ENCODE results near the gene SHROOM3.

The SHROOM3 gene

DNA sequence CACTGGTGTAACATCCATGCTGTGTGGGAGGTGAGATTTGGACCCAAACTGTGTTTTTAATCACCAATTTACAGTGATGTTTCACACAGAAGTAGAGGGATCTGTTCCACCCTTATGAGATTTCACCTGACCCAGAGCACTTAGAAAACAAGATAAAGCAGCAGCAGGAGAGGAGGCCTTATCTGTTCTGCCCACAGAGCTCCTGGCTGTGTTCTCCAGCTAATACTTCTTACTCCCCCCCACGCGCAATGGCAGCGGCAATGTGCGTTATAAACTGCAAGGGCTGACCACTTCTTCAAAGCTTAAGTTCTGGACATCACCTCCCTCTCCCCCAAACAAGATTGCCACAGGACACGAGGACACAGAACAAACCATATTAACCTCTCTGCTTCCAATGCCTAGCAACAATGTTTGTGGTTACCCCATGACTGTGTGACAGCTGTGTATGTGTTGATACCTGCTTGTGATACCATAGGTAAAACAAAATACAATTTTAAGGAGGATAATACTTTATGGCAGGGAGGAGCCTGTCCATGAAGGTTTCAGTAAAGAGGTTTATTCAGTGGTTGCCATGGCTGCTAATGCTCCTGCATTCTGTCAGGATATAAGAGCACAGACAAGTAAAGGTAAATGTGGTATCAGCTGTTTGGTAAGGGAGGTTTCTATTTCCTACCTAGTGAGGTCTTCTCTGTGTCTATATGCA, 252.9 kb downstream of the SHROOM3 start:
- no peak for DNase-seq (ENCODE audit: extremely low read depth in 1 of 2, low read depth in 1 of 2)

DNA sequence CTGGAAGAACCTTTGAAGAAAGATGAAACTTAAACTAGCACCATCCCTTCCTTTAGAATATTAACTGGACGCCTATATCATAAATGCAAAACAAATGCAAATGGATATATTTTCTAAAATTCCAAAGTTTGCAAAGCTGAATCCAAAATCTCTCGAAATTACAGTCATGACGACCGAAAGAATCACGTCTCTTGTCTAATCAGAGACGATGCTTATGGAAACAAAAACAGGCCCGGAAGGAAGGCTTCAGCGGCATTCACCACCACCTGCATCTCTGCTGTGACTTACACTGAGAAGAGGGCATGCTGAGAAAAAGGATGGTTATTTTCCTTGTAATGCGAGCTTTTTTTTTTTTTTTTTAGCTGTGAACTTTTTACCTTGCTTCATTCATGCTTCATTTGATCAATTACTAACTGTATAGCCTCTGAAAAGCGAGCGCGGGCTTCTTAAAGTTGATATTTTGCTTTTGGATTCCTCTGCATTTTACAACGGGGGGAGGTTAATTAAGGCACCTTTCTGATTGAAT, 253.7 kb downstream of the SHROOM3 start:
- no peak for DNase-seq (ENCODE audit: extremely low read depth in 1 of 2, low read depth in 1 of 2)

DNA sequence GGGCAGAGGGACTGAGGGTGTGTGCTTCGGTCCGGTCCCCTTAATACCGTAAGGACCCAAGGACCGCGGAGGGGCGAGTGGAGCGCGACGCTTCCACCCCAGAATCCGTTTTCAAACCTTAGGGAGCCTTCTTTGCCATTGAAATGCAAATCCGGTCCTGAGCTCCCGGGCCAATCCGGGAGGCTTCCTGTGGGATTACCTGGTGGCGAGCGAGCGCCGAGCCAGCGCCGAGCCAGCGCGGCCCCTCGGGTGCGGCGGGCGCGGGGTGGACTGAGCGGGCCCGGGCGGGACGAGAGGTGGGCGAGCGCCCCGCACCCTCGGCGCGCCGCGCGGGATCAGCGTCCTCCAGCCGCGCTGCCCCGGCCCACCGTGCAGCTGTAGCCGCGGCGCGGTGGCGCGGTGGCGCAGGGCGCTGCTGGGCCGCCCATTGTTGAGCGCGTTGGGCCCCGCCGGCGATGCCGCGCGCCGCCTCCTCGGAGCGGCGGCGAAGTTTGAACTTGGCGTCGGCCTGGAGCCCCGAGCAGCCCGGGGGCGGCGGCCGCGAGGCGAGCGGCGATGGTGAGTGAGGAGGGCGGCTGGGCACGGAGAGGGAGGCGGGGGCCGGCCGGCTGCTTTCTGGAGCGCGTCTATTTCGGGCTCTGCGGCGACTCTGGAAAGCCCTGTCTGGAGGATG, 254.3 kb downstream of the SHROOM3 start:
- DNase-seq (ENCODE audit: extremely low read depth in 1 of 2, low read depth in 1 of 2) = peak in 1 of 2 donors; percentile 2

DNA sequence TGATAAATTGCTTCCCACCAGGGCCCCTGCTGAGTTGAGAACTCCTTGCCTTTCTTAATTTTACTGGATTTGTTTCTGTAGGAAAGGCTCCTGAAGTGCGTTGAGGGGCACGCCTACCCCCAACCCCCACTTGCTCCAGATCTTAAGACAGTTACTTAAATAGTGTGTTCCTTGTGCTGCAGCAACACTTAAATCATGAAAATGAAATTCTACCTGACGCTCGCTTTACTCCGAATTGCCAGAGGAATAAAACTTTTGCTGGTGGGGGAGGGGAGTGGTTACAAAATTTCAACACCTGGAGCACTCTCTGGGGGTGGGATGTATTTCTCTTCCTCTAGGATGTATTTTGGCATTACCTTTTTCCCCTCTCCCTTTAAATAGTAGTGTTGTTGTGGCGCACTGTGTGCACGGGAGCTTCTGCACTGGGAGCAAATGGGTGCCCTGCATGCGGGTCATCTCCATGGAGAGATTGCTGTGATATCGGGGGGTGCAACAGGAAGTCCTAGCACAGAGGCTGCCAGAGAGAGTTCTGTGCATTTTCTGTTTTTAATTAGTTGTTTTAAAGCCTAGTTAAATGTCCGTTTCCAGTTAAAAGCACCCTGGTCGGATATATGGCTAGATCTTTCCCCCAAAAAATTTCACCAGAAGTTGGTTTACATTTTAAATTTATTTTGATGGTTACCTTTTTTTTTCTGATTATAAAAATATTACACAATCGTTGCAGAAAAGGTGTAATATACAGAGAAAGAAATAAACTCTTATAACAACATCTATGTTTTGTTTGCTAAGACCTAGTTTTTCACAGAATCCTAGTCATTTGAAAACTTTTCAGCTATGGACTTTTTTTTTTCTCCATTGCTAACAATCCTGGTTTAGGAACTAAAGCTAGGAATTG, 255.2 kb downstream of the SHROOM3 start:
- no peak for DNase-seq (ENCODE audit: extremely low read depth in 1 of 2, low read depth in 1 of 2)

GRCh38 chr4:76690906-76691275, 255.9 kb downstream of the SHROOM3 start:
- DNase-seq (ENCODE audit: extremely low read depth in 1 of 2, low read depth in 1 of 2) = no peak

DNA sequence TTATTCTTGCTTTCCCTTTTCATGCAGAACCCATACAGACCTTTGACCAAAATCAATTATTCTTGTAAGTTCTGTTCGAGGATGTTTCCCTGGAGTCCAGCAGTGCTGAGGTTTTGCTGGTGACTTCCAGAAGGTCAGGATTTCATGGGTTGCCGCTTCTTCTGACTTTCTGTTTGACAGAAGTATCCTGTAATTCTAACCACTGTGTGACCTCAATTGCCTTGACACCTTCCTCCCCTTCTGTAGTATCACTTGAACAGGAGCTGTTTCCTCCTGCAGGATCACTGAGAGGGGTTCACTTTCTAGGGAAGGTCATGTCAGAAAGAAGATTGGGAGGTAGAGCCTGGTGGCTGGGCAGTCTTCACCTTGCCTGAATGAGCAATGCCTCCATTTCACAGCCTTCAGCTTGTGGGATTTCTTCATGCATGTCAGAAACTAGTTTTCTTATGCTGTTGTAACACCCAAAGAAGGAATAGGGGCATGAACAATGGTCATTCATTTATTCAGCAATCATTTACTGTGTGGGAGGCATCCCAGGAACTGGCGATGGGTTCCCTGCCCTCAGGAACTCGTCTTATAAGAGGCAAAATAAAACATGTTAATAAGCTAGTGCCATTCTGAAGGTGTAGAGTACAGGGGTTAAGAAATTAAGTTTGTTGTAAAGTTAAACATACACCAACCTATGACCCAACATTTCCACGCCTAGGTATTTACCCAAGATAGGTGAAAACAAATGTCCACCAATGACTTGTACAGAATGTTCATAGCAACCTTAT, 257.0 kb downstream of the SHROOM3 start:
- DNase-seq (ENCODE audit: extremely low read depth in 1 of 2, low read depth in 1 of 2) = no peak

GRCh38 chr4:76692761-76693160, 257.7 kb downstream of the SHROOM3 start:
- DNase-seq (ENCODE audit: extremely low read depth in 1 of 2, low read depth in 1 of 2) = no peak

DNA sequence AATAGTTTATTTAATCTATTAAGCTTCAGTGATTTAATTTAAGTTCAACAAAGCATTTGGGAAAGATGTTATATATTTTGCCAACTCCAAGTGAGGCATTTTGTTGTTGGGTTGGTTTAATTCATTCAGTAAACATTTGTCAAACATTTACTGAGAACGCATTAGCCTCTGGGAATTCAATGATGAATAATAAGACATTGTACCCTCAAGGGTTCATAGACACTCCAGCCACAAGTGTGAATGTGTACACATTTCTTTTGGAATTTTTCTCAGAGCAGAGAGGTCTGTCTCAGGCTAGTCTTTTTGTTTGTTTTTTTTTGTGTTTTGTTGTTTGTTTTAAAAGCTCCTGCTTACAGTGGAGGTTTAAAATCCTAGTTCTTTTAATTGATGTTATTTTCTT, 259.0 kb downstream of the SHROOM3 start:
- no peak for DNase-seq (ENCODE audit: extremely low read depth in 1 of 2, low read depth in 1 of 2)

GRCh38 chr4:76696109-76696508, 261.1 kb downstream of the SHROOM3 start:
- DNase-seq (ENCODE audit: extremely low read depth in 1 of 2, low read depth in 1 of 2) = no peak

- DNase-seq (ENCODE audit: extremely low read depth in 1 of 2, low read depth in 1 of 2) = no peak
Observed at GRCh38 chr4:76697129-76697803, 262.2 kb downstream of the SHROOM3 start.

DNA sequence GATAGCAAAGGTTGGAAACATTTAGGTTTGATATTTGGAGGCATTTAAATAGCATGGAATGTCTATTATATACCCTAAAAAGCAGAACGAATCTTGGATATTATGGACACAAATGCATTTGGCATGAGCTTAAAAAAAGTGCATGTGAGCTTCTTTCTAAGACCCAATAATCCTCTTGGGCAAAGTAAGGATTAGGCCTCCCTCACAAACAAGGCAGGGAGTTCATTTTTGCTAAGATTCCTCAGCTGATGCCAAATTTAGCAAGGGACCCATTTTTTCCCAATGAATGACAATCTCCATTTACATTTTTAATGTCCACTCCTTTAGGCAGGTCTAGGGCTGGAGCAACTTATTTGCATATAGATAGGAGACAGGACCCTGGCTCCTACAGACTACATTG, 263.1 kb downstream of the SHROOM3 start:
- DNase-seq (ENCODE audit: extremely low read depth in 1 of 2, low read depth in 1 of 2) = no peak

GRCh38 chr4:76699751-76700310, 264.8 kb downstream of the SHROOM3 start:
- no peak for DNase-seq (ENCODE audit: extremely low read depth in 1 of 2, low read depth in 1 of 2)

DNA sequence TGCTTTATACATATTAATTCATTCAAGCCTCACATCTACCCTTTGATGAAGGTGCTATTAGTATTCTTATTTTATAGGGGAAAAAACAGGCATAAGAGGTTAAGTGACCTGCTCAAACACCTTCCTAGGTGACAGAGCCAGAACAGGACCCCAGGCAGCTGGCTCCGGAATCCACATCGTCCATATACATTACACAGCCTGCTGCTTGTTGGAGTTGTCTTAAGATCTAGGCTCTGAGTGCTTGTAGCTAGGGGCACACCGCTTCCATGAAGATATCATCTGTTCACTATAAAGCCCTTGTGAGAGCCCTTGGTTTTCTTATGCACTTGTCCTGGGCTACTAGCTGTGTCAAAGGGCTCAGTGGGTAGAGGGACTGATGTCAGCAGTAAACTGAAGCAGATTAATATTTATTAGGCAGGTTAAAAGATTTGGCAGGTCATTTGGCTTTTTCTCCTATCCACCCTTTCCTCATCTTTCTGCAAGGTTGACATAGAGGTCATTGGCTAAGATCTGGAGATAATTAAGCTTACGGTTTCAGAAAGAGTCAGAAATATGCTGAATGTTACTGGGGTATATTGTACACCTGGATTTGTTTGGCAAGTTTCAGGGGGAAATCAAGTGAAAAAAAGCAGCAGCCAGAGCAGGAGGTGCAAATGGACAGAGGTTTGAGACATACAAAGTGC, 267.6 kb downstream of the SHROOM3 start:
- DNase-seq (ENCODE audit: extremely low read depth in 1 of 2, low read depth in 1 of 2) = no peak

GRCh38 chr4:76703123-76703490, 268.1 kb downstream of the SHROOM3 start:
- DNase-seq (ENCODE audit: extremely low read depth in 1 of 2, low read depth in 1 of 2) = no peak

GRCh38 chr4:76703676-76704075, 268.6 kb downstream of the SHROOM3 start:
- DNase-seq (ENCODE audit: extremely low read depth in 1 of 2, low read depth in 1 of 2) = no peak

DNA sequence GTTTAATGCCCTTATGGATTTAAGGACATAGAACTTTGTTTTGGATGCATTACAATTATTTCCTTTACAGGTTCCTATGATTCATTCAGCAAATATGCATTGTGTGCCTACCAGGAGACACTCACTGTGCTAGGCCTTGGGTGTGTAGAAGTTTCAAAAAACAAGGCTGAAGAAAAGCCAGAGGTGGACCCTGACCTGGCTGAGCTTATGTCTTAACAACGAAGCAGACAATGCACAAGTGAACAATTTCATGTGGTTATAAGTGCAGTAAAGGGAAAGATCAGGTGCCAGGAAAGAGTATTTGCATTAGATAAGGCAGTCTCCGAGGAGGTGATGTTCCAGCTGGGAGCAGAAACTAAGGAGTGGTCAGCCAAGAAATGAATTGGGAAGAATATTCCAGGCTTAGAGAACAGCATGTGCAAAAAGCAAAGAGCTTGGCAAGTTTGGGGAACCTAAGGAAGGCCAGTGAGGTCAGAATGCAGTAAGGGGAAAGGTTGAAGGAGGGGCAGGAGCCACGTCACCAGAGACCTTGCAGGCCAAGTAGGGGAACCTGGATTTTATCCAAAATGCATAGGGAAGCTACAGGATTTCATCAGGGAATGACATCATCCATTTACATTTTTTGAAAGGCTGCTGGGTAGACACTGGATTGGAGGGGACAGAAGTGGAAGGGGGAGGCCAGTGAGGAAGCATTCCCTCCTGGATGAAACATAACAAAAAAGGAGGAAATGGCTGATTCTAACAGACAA, 269.3 kb downstream of the SHROOM3 start:
- DNase-seq (ENCODE audit: extremely low read depth in 1 of 2, low read depth in 1 of 2) = no peak

DNA sequence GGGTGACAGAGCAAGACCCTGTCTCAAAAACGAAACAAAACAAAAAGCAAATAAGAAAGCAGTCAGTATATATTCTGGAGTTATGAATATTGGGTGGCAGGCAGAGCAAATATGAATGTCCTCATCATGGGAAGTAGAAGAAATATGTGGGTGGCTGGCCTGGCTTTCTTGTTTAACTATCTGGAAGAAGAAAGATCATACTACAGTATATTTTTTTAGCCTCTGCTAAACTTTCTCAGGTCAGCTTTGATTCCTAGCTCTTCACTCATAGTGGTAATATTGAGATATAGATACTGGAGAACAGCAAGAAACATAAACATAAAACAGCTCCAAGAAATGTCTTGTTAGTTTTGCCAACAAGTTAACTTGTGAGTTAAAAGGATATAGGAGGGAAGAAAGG, 270.4 kb downstream of the SHROOM3 start:
- no peak for DNase-seq (ENCODE audit: extremely low read depth in 1 of 2, low read depth in 1 of 2)

DNA sequence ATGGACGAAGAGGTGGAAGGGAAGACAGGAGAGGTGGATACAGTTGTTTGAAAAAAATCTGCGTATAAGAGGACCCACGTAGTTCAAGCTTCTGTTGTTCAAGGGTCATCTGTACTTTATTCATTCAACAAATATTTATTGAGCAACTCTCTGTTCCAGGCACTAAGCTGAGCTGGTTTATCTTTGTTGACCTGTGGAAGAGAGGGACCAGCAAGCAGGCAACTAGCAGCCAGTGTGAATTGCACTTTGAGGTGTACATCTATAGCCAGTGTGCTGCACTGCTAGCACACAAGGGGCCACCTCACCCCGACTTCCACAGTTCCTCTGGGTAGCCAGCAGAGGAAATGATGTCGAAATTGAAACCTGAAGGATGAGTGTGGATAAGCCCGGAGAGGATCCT, 271.6 kb downstream of the SHROOM3 start:
- DNase-seq (ENCODE audit: extremely low read depth in 1 of 2, low read depth in 1 of 2) = no peak

Data from stimulated activated CD8-positive, alpha-beta memory T cell treated with anti-CD3 and anti-CD28 coated beads, Interleukin-7, amount 100 ng/mL, for 48 hours (primary cell).